Glutamatergic neuron (in vitro differentiated cells): ENCODE measurements around the gene CACNB2. TPM values are rescaled to one million over a fixed set of nuclear protein-coding genes. Genes with fewer than 3 reads are reported as not detected.
"Not testable (repeated sequence)": the region's sequence is repeated elsewhere in the genome, so short reads cannot be mapped to it uniquely, and the experiment has no call there.

ENCODE experiments used
- DNase-seq: peaks from one replicate; pipeline ENCODE4 v3.0.0; 2022
- H3K27ac Mint-ChIP-seq: one replicate; pipeline ENCODE4 v1.8.0; 2020; ENCODE audit warnings: mild to moderate bottlenecking, mixed read lengths, inconsistent platforms; ENCODE audit not compliant: unreplicated experiment
- H3K27me3 Mint-ChIP-seq: one replicate; pipeline ENCODE4 v1.8.0; 2020; ENCODE audit warnings: mild to moderate bottlenecking, moderate library complexity, mixed read lengths, inconsistent platforms; ENCODE audit not compliant: unreplicated experiment
- H3K36me3 Mint-ChIP-seq: one replicate; pipeline ENCODE4 v1.8.0; 2020; ENCODE audit warnings: mild to moderate bottlenecking, mixed read lengths, inconsistent platforms; ENCODE audit not compliant: unreplicated experiment
- H3K4me1 Mint-ChIP-seq: one replicate; pipeline ENCODE4 v1.8.0; 2020; ENCODE audit warnings: mild to moderate bottlenecking, low read depth, mixed read lengths, inconsistent platforms; ENCODE audit not compliant: unreplicated experiment
- H3K4me3 Mint-ChIP-seq: one replicate; pipeline ENCODE4 v1.8.0; 2020; ENCODE audit warnings: mild to moderate bottlenecking, mixed read lengths, inconsistent platforms; ENCODE audit not compliant: unreplicated experiment
- H3K9me3 Mint-ChIP-seq: one replicate; pipeline ENCODE4 v1.8.0; 2020; ENCODE audit warnings: mild to moderate bottlenecking, moderate library complexity, mixed read lengths, inconsistent platforms; ENCODE audit not compliant: unreplicated experiment
- CTCF ChIP-seq: fragments of 200-600 bp; sonication (generic); IDR thresholded peaks from one replicate; pipeline ENCODE4 v1.5.0; 2021; ENCODE audit not compliant: partially characterized antibody, unreplicated experiment
- total RNA-seq: library from RNA; stranded (reverse); fragmentation: NEBNext Ultra II Directional; extraction: Animal tissue kit (Norgen Biotek cat#: 25700); gene quantifications from one replicate; pipeline ENCODE4 v1.2.1, GENCODE V29; 2021; ENCODE audit not compliant: unreplicated experiment

The CACNB2 gene
- total RNA-seq, 1 donor from 2014 or later, result 3.2 TPM

- Mint-ChIP-seq H3K36me3 (no peaks in the 10 kb centered on the region), H3K4me1 (no peaks in the 10 kb centered on the region)
Measured at GRCh38 chr10:18205098-18205834, 65.0 kb downstream of the CACNB2 start.

GRCh38 chr10:18208186-18208585 is 68.0 kb downstream of the CACNB2 start:
- H3K9me3 Mint-ChIP-seq, H3K27ac Mint-ChIP-seq, H3K4me3 Mint-ChIP-seq, H3K4me1 Mint-ChIP-seq, H3K27me3 Mint-ChIP-seq, DNase-seq, H3K36me3 Mint-ChIP-seq: not testable (repeated sequence)

More at GRCh38 chr10:18205098-18205834, 65.0 kb downstream of the CACNB2 start:
- H3K27ac Mint-ChIP-seq, result no peak overlapping the region
- no peak for TF ChIP-seq CTCF
- H3K4me3 Mint-ChIP-seq, result no peak overlapping the region
- DNase-seq, result no peak
- peaks cover 2% of the 10 kb centered on the region for H3K27me3 Mint-ChIP-seq
- no peaks in the 10 kb centered on the region for H3K9me3 Mint-ChIP-seq

- no peak for TF ChIP-seq CTCF
- H3K9me3 Mint-ChIP-seq, result no peaks in the 10 kb centered on the region
- no peak for DNase-seq
- H3K36me3 Mint-ChIP-seq, result no peaks in the 10 kb centered on the region
- H3K27me3 Mint-ChIP-seq, result peaks cover 2% of the 10 kb centered on the region
- no peak overlapping the region for H3K27ac Mint-ChIP-seq
- H3K4me3 Mint-ChIP-seq, result no peak overlapping the region
- no peaks in the 10 kb centered on the region for H3K4me1 Mint-ChIP-seq
Measured at GRCh38 chr10:18209241-18209640, 69.0 kb downstream of the CACNB2 start.

GRCh38 chr10:18210711-18211110 is 70.5 kb downstream of the CACNB2 start:
- H3K36me3 Mint-ChIP-seq, result no peaks in the 10 kb centered on the region
- no peaks in the 10 kb centered on the region for H3K9me3 Mint-ChIP-seq
- no peak overlapping the region for H3K4me3 Mint-ChIP-seq
- TF ChIP-seq CTCF, result no peak
- peaks cover 3% of the 10 kb centered on the region for H3K27me3 Mint-ChIP-seq
- DNase-seq, result no peak
- no peak overlapping the region for H3K27ac Mint-ChIP-seq
- no peaks in the 10 kb centered on the region for H3K4me1 Mint-ChIP-seq

- H3K27ac Mint-ChIP-seq, result no peak overlapping the region
- peaks cover 1% of the 10 kb centered on the region for H3K27me3 Mint-ChIP-seq
- H3K36me3 Mint-ChIP-seq, result no peaks in the 10 kb centered on the region
- TF ChIP-seq CTCF, result no peak
- H3K4me1 Mint-ChIP-seq, result no peaks in the 10 kb centered on the region
- DNase-seq, result no peak
- no peaks in the 10 kb centered on the region for H3K9me3 Mint-ChIP-seq
- no peak overlapping the region for H3K4me3 Mint-ChIP-seq
Measured at GRCh38 chr10:18211862-18212261, 71.6 kb downstream of the CACNB2 start.
